Measurements from ENCODE around the gene CEP250.
A peak's percentile ranks its signal among the peaks of the same experiment; 100 is the strongest.

CEP250 gene

DNA sequence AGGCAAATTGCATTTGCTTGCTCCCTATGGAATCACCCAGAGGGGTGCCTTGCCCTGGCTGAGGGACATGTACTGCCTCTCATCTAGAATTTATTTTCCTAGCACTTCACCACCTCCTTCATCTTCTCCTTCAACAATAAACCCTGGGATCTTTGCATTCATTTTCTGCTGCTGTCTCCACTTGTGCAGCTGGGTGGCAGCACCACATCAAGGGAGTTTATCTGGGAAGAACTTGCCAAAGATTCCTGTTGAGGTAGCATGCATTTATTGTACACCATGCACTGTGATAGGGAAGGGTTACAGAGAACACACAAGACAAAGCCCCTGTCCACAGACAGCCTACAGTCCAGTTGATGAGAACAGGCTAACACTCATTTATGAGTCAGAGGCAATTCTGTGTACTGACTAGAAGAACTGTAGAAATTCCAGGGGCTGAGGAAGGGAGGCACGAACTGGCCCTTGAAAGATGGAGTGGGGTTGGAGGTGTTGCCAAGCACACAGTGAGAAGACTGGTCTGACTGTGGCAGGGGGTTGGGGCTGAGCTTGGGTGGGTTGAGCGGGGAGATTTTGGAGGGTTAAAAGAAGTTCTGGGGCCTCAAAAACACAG lies 56.5 kb downstream of the CEP250 start:
- TF ChIP-seq EZH2phosphoT487 (IDR thresholded peaks at IDR 0.05; ENCODE audit: borderline replicate concordance), result no peak
- TF ChIP-seq, protein P1, sequence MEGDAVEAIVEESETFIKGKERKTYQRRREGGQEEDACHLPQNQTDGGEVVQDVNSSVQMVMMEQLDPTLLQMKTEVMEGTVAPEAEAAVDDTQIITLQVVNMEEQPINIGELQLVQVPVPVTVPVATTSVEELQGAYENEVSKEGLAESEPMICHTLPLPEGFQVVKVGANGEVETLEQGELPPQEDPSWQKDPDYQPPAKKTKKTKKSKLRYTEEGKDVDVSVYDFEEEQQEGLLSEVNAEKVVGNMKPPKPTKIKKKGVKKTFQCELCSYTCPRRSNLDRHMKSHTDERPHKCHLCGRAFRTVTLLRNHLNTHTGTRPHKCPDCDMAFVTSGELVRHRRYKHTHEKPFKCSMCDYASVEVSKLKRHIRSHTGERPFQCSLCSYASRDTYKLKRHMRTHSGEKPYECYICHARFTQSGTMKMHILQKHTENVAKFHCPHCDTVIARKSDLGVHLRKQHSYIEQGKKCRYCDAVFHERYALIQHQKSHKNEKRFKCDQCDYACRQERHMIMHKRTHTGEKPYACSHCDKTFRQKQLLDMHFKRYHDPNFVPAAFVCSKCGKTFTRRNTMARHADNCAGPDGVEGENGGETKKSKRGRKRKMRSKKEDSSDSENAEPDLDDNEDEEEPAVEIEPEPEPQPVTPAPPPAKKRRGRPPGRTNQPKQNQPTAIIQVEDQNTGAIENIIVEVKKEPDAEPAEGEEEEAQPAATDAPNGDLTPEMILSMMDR (conservative IDR thresholded peaks at IDR 0.05; ENCODE audit: low read length), result peak; percentile 77
- Histone ChIP-seq H3K4me1 (ENCODE audit: insufficient read depth, low read length, poor library complexity, severe bottlenecking) (no peaks in the 10 kb centered on the region), H3K79me2 (ENCODE audit: insufficient read depth, low read length) (no peaks in the 10 kb centered on the region), H3K4me2 (ENCODE audit: low read depth, low read length, poor library complexity, severe bottlenecking) (no peak overlapping the region), H3K36me3 (ENCODE audit: insufficient read depth, low read length) (peaks cover 47% of the 10 kb centered on the region; the same call in 1 of the 2 replicates), H3K9ac (ENCODE audit: low read depth, low read length, poor library complexity, severe bottlenecking) (no peak overlapping the region), H4K20me1 (ENCODE audit: insufficient read depth, low read length, poor library complexity, severe bottlenecking) (no peaks in the 10 kb centered on the region), H3F3A (ENCODE audit: low read depth) (no peaks in the 10 kb centered on the region), H3K4me3 (ENCODE audit: low read length, poor library complexity, severe bottlenecking) (no peak overlapping the region), H3K27me3 (ENCODE audit: insufficient read depth, low read length, poor library complexity, severe bottlenecking) (no peaks in the 10 kb centered on the region), H3K9me2 (replicated peaks; ENCODE audit: low read depth, low read length) (no peaks in the 10 kb centered on the region), H3K9me3 (ENCODE audit: insufficient read depth, low read depth, low read length) (no peaks in the 10 kb centered on the region), H2AFZ (ENCODE audit: low read length) (no peak overlapping the region)

DNA sequence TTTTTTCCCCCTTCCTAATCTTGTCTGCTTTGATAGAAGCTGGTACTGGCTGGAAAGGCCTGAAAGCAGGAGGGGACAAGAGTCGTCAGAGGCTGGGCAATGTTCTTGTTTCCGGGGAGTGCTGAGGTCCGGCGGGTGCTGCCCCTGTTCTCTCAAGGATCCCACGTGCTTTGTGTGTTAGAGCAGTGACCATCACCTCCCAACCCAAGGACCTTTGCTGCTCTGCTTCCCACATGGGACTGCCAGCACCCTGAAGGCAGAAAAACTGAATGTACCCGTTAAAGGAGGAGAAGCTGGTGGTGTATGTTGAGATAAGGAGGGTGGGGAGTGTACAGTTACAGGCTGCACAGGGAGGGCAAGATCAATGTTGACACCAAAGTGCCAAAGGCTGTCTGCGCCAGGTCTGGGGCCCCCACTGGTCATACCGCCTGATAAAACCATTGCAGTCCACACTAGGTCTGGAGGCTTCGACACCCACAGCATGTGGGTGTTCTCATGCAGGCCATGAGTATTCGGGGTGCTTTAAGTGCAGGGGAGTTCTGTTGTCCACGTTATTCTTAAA lies 59.1 kb downstream of the CEP250 start:
- Histone ChIP-seq H3K4me1 (ENCODE audit: insufficient read depth, low read length, poor library complexity, severe bottlenecking) (no peaks in the 10 kb centered on the region), H3K9me2 (replicated peaks; ENCODE audit: low read depth, low read length) (no peaks in the 10 kb centered on the region), H3K36me3 (ENCODE audit: insufficient read depth, low read length) (peaks cover 35% of the 10 kb centered on the region; the same call in 1 of the 2 replicates), H4K20me1 (ENCODE audit: insufficient read depth, low read length, poor library complexity, severe bottlenecking) (no peaks in the 10 kb centered on the region), H3F3A (ENCODE audit: low read depth) (no peaks in the 10 kb centered on the region), H3K4me3 (ENCODE audit: low read length, poor library complexity, severe bottlenecking) (no peak overlapping the region), H3K4me2 (ENCODE audit: low read depth, low read length, poor library complexity, severe bottlenecking) (no peak overlapping the region), H3K9me3 (ENCODE audit: insufficient read depth, low read depth, low read length) (no peaks in the 10 kb centered on the region), H3K79me2 (ENCODE audit: insufficient read depth, low read length) (no peaks in the 10 kb centered on the region), H3K27me3 (ENCODE audit: insufficient read depth, low read length, poor library complexity, severe bottlenecking) (no peaks in the 10 kb centered on the region), H3K9ac (ENCODE audit: low read depth, low read length, poor library complexity, severe bottlenecking) (no peak overlapping the region), H2AFZ (ENCODE audit: low read length) (no peak overlapping the region)
- TF ChIP-seq, protein P1 (conservative IDR thresholded peaks at IDR 0.05; ENCODE audit: low read length), result no peak
- no peak for TF ChIP-seq EZH2phosphoT487 (IDR thresholded peaks at IDR 0.05; ENCODE audit: borderline replicate concordance)

DNA sequence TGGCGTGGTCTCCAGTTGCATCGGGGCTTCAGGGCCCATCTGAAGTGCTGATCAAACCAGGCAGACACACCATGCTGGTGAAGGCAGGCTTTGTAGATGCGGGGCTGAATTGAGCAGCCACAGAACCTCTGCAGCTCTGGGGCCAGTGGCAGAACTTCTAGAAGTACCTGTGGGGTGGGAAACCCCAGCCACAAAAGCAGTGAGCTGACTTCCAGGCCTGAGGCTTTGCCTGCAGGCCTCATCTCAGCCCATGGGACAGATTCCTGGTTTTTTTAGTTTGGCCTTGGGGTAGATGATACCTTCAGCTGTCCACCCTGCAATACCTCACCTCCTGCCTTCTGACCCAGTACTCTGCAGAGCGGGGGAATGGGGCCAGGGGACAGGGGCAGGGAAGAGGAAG lies 59.9 kb downstream of the CEP250 start:
- Histone ChIP-seq H3K27me3 (ENCODE audit: insufficient read depth, low read length, poor library complexity, severe bottlenecking) (no peaks in the 10 kb centered on the region), H4K20me1 (ENCODE audit: insufficient read depth, low read length, poor library complexity, severe bottlenecking) (no peaks in the 10 kb centered on the region), H2AFZ (ENCODE audit: low read length) (no peak overlapping the region), H3K9me2 (replicated peaks; ENCODE audit: low read depth, low read length) (no peaks in the 10 kb centered on the region), H3K36me3 (ENCODE audit: insufficient read depth, low read length) (peaks cover 26% of the 10 kb centered on the region; the same call in 1 of the 2 replicates), H3K4me1 (ENCODE audit: insufficient read depth, low read length, poor library complexity, severe bottlenecking) (no peaks in the 10 kb centered on the region), H3K79me2 (ENCODE audit: insufficient read depth, low read length) (no peaks in the 10 kb centered on the region), H3K9me3 (ENCODE audit: insufficient read depth, low read depth, low read length) (no peaks in the 10 kb centered on the region), H3F3A (ENCODE audit: low read depth) (no peaks in the 10 kb centered on the region), H3K4me2 (ENCODE audit: low read depth, low read length, poor library complexity, severe bottlenecking) (no peak overlapping the region), H3K4me3 (ENCODE audit: low read length, poor library complexity, severe bottlenecking) (no peak overlapping the region), H3K9ac (ENCODE audit: low read depth, low read length, poor library complexity, severe bottlenecking) (no peak overlapping the region)
- TF ChIP-seq, protein P1 (conservative IDR thresholded peaks at IDR 0.05; ENCODE audit: low read length), result no peak
- TF ChIP-seq EZH2phosphoT487 (IDR thresholded peaks at IDR 0.05; ENCODE audit: borderline replicate concordance), result no peak

All from Loucy (cell line).